Panc1 (cell line): ENCODE measurements around the gene C1QTNF4. TPM values are rescaled to one million over a fixed set of nuclear protein-coding genes. Genes with fewer than 3 reads are reported as not detected.
A peak's percentile ranks its signal among the peaks of the same experiment; 100 is the strongest.

Source experiments
- ATAC-seq: fragments of 200-7000 bp; cut with Tn5 transposase; 2 replicates; pipeline ENCODE4 v1.9.1; 2020; ENCODE audit warnings: mild to moderate bottlenecking, moderate library complexity
- BruUV-seq: library from RNA; stranded (reverse); fragments of 400-500 nt; replicated peaks from 2 replicates; lab custom pipeline; 2021; lab: Mats Ljungman, UMichigan
- CTCF ChIA-PET: fragments of 300-600 bp; sonication (Branson Sonifier 250); formaldehyde crosslinking; loops from one replicate; lab custom pipeline; 2022; ENCODE audit warnings: antibody characterized with exemption; lab: Charles Lee
- POLR2A ChIA-PET: fragments of 300-600 bp; sonication (Branson Sonifier 250); formaldehyde crosslinking; loops from one replicate; lab custom pipeline; 2022; ENCODE audit warnings: antibody characterized with exemption; lab: Charles Lee
- DNase-seq: peaks from one replicate; pipeline ENCODE4 v3.0.0-alpha.2; 2010; ENCODE audit warnings: low read depth, low spot score
- H3K27ac ChIP-seq: 2 replicates; pipeline ENCODE4 v1.5.1; 2011; ENCODE audit warnings: mild to moderate bottlenecking, low read length, inconsistent platforms
- H3K27me3 ChIP-seq: fragments of 200-500 bp; sonication (Bioruptor generic); 2 replicates; pipeline ENCODE4 v1.6.0; 2014; ENCODE audit warnings: low read length, inconsistent platforms; ENCODE audit not compliant: control insufficient read depth, insufficient read depth
- H3K36me3 ChIP-seq: fragments of 200-500 bp; sonication (Bioruptor generic); 2 replicates; pipeline ENCODE4 v1.5.1; 2014; ENCODE audit warnings: inconsistent platforms, mild to moderate bottlenecking, low read length, moderate library complexity; ENCODE audit not compliant: control insufficient read depth, insufficient read depth
- H3K4me1 ChIP-seq: 2 replicates; pipeline ENCODE4 v1.5.1; 2011; ENCODE audit warnings: inconsistent platforms, mild to moderate bottlenecking, low read length, moderate library complexity; ENCODE audit not compliant: control insufficient read depth, insufficient read depth
- H3K4me3 ChIP-seq, 2 experiments: 2 replicates each; pipeline ENCODE4 v1.5.1; 2011 to 2012; ENCODE audit warnings: low read depth in 2 of 2, low read length in 2 of 2, mild to moderate bottlenecking in 2 of 2, inconsistent platforms in 1 of 2, moderate library complexity in 1 of 2
- H3K9me3 ChIP-seq: fragments of 200-500 bp; sonication (Bioruptor generic); 2 replicates; pipeline ENCODE4 v1.5.1; 2014; ENCODE audit warnings: low read depth, mild to moderate bottlenecking, inconsistent platforms, low read length, moderate library complexity; ENCODE audit not compliant: control insufficient read depth, insufficient read depth
- CTCF ChIP-seq: fragments of 450-650 bp; IDR thresholded peaks from 2 replicates; pipeline ENCODE4 v1.5.1; 2017; ENCODE audit warnings: mild to moderate bottlenecking
- POLR2AphosphoS5 ChIP-seq: IDR thresholded peaks from 2 replicates; pipeline ENCODE4 v1.6.1; 2012; ENCODE audit warnings: mild to moderate bottlenecking, low read depth, low read length, moderate library complexity
- REST ChIP-seq, 2 experiments: IDR thresholded peaks; 2 replicates each; pipeline ENCODE4 v1.6.1; 2011 to 2012; ENCODE audit warnings: low read depth in 2 of 2, control low read depth in 1 of 2, low read length in 1 of 2, mild to moderate bottlenecking in 1 of 2, moderate library complexity in 1 of 2; ENCODE audit not compliant: insufficient read depth in 1 of 2
- SIN3A ChIP-seq: IDR thresholded peaks from 2 replicates; pipeline ENCODE4 v1.6.1; 2012; ENCODE audit warnings: low read depth, mild to moderate bottlenecking, low read length, moderate library complexity, borderline replicate concordance; ENCODE audit not compliant: insufficient read depth
- TCF7L2 ChIP-seq: IDR thresholded peaks from 2 replicates; pipeline ENCODE4 v1.6.1; 2011; ENCODE audit warnings: mild to moderate bottlenecking, low read depth, low read length, inconsistent platforms
- in situ Hi-C: cut with HindIII; loops from 2 replicates; pipeline ENCODE4 v1.10.0; 2016; ENCODE audit warnings: low sequenced_read_pairs, low pct_unique_long_range_greater_than_20kb
- intact Hi-C: fragments of 100-400 bp; cut with micrococcal nuclease; formaldehyde crosslinking; loops from one replicate; pipeline ENCODE4 v1.10.0; 2022; ENCODE audit not compliant: unreplicated experiment
- total RNA-seq: library from RNA; stranded (reverse); gene quantifications from one replicate; pipeline ENCODE4 v1.2.1, GENCODE V29; 2021; ENCODE audit not compliant: unreplicated experiment

C1QTNF4 gene
- total RNA-seq, 1 experiment from 2014 or later: not detected

GRCh38 chr11:47541070-47541469, 53.1 kb downstream of the C1QTNF4 start:
- no peaks in the 10 kb centered on the region for H3K9me3 ChIP-seq
- H3K36me3 ChIP-seq: no peaks in the 10 kb centered on the region
- H3K4me3 ChIP-seq: no peak overlapping the region
- DNase-seq (no peak), ATAC-seq (no peak)
- ChIA-PET CTCF (no interaction called here), POLR2A (no interaction called here)
- no peak for TF ChIP-seq CTCF
- TF ChIP-seq SIN3A: no peak
- no peak for TF ChIP-seq TCF7L2
- no peak for TF ChIP-seq POLR2AphosphoS5
- TF ChIP-seq REST (IDR thresholded peaks at IDR 0.05; ENCODE audit: insufficient read depth in 1 of 2, low read depth in 2 of 2, low read length in 1 of 2): no peak
- intact Hi-C loops: no loop called here
- peaks cover 20% of the 10 kb centered on the region for H3K4me1 ChIP-seq
- in situ Hi-C loops: no loop called here
- no TSS peak for BruUV-seq
- H3K27ac ChIP-seq: no peak overlapping the region
- H3K27me3 ChIP-seq: no peaks in the 10 kb centered on the region

- peak; percentile 30 for ATAC-seq
- DNase-seq: no peak
- BruUV-seq: no TSS peak
- TF ChIP-seq TCF7L2 (no peak), REST (IDR thresholded peaks at IDR 0.05; ENCODE audit: insufficient read depth in 1 of 2, low read depth in 2 of 2, low read length in 1 of 2) (no peak), SIN3A (no peak), POLR2AphosphoS5 (no peak), CTCF (no peak)
- ChIA-PET POLR2A (no interaction called here), CTCF (no interaction called here)
- in situ Hi-C loops (no loop called here), intact Hi-C loops (no loop called here)
- no peaks in the 10 kb centered on the region for H3K9me3 ChIP-seq
- no peak overlapping the region for H3K4me3 ChIP-seq
- H3K27me3 ChIP-seq: no peaks in the 10 kb centered on the region
- H3K27ac ChIP-seq: no peak overlapping the region
- H3K4me1 ChIP-seq: peaks cover 20% of the 10 kb centered on the region
- no peaks in the 10 kb centered on the region for H3K36me3 ChIP-seq
These were observed 54.6 kb downstream of the C1QTNF4 start for GRCh38 chr11:47539681-47540039.

Other genes with a start within 250 kb of the C1QTNF4 start
- gene MYBPC3, start 241.7 kb downstream of the C1QTNF4 start, total RNA-seq: not detected
- 0.31 TPM for gene SPI1, start 215.9 kb downstream of the C1QTNF4 start, total RNA-seq
- 50.2 TPM for gene SLC39A13, start 185.8 kb downstream of the C1QTNF4 start, total RNA-seq
- 181 TPM for gene PSMC3, start 168.0 kb downstream of the C1QTNF4 start, total RNA-seq
- 1.8 TPM for gene RAPSN, start 145.3 kb downstream of the C1QTNF4 start, total RNA-seq
- gene CELF1, start 41.3 kb downstream of the C1QTNF4 start, total RNA-seq: 160 TPM
- 81.0 TPM for gene PTPMT1, start 28.8 kb downstream of the C1QTNF4 start, total RNA-seq
- gene KBTBD4, start 15.4 kb downstream of the C1QTNF4 start, total RNA-seq: 23.2 TPM
- gene NDUFS3, start 15.3 kb downstream of the C1QTNF4 start, total RNA-seq: 135 TPM
- not detected for gene FAM180B, start 7.7 kb downstream of the C1QTNF4 start, total RNA-seq
- gene MTCH2, start 48.1 kb upstream of the C1QTNF4 start, total RNA-seq: 230 TPM
- 6.8 TPM for gene AGBL2, start 121.0 kb upstream of the C1QTNF4 start, total RNA-seq
- gene FNBP4, start 172.9 kb upstream of the C1QTNF4 start, total RNA-seq: 68.3 TPM